DOHH2 (cell line): ENCODE measurements around the gene SLC35A2.

Experiments used
- CTCF ChIP-seq: fragments of 200-600 bp; sonication (generic); IDR thresholded peaks from one replicate; pipeline ENCODE4 v1.5.1; 2014; ENCODE audit warnings: antibody characterized with exemption, mild to moderate bottlenecking, low read depth, low read length; ENCODE audit not compliant: poor library complexity, severe bottlenecking
- EZH2phosphoT487 ChIP-seq: fragments of 200-600 bp; sonication (generic); IDR thresholded peaks from 2 replicates; pipeline ENCODE4 v1.6.1; 2017; ENCODE audit warnings: borderline replicate concordance, mild to moderate bottlenecking, antibody characterized with exemption, low read length, moderate library complexity, mixed read lengths

DNA sequence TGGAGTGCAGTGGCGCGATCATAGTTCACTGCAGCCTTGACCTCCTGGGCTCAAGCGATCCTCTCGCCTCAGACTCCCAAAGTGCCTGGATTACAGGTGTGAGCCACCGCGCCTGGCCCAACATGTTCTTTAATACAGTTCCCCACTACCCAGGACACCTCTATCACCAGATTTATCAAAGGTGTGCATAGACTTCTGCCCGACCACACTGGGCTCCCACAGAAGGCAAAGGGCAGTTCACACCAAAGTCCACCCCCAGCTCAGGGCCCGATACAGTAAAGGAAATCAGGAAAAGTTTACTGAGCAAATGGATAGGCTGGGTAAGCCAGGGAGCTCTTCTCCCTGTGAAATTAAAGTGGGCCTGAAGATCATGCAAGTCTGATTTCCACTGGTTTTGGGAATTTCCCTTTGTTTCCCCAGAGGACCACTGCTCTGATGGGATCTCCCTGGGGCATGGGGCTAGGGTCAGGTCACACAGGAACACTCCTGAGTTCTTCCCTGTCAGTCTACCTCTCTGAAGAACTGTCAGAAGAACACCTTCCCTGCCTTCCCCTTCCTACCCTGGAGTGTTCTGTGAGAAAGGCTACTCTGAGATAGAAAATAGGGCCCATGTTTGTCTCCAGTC lies 25.1 kb upstream of the SLC35A2 start:
- TF ChIP-seq CTCF (no peak), EZH2phosphoT487 (no peak)
